ENCODE data around the gene FOXL3.

- no peak for TF ChIP-seq CTCF (IDR thresholded peaks at IDR 0.05)
- no peak for TF ChIP-seq POLR2A (IDR thresholded peaks at IDR 0.05)
Measured at GRCh38 chr7:245574-246295, 44.2 kb upstream of the FOXL3 start.

Measured in breast epithelium (tissue), 3 donors.